HepG2 (cell line): ENCODE measurements around the gene TAF1A. TPM values are rescaled to one million over a fixed set of nuclear protein-coding genes. Genes with fewer than 3 reads are reported as not detected.

Source experiments
- polyA plus RNA-seq, 8 experiments: library from polyadenylated mRNA; depleted of rRNA in 3 of 8; stranded (reverse) in 7 of 8; unstranded in 1 of 8; fragments of >200 nt; fragmentation: Illumina TruSeq in 4 of 8; extraction: Trizol in 4 of 8; gene quantifications; 2 replicates each; pipeline versions ENCODE4 v1.2.1 to v1.2.3, GENCODE V29; 2011 to 2016; ENCODE audit warnings: low read depth in 4 of 8, missing spikeins in 1 of 8, mixed read lengths in 1 of 8; ENCODE audit not compliant: insufficient read depth in 1 of 8
- total RNA-seq, 5 experiments: library from RNA; depleted of rRNA; stranded (reverse); fragments of >200 nt; fragmentation: Illumina TruSeq; extraction: Trizol; gene quantifications; 2 replicates each; pipeline ENCODE4 v1.2.3, GENCODE V29; 2016; ENCODE audit warnings: low read depth in 1 of 5

TAF1A gene
- total and polyA plus RNA-seq, 2 of the 13 experiments (the other 11 are each of a cell fraction or from before 2014, with no cell fraction given) = 3.3 to 10.7 TPM

Other genes with a start within 250 kb of the TAF1A start
- gene HHIPL2, start 41.8 kb downstream of the TAF1A start, total RNA-seq (2016; rRNA removed; fragmentation: Illumina TruSeq; extraction: Trizol) = 0.07 and 0.53 TPM in 2 replicates
- gene HHIPL2, start 41.8 kb downstream of the TAF1A start, polyA plus RNA-seq (2011; rRNA removed) = 0.46 and 1.3 TPM in 2 replicates
- 27.4 and 48.7 TPM in 2 replicates for gene MIA3, start 28.2 kb upstream of the TAF1A start, total RNA-seq (2016; rRNA removed; fragmentation: Illumina TruSeq; extraction: Trizol)
- gene MIA3, start 28.2 kb upstream of the TAF1A start, polyA plus RNA-seq (2011; rRNA removed) = 45.2 and 45.6 TPM in 2 replicates
- gene AIDA, start 122.6 kb upstream of the TAF1A start, total RNA-seq (2016; rRNA removed; fragmentation: Illumina TruSeq; extraction: Trizol) = 17.5 and 41.4 TPM in 2 replicates
- gene AIDA, start 122.6 kb upstream of the TAF1A start, polyA plus RNA-seq (2011; rRNA removed) = 34.6 and 35.4 TPM in 2 replicates
- 33.2 and 52.5 TPM in 2 replicates for gene BROX, start 122.6 kb upstream of the TAF1A start, total RNA-seq (2016; rRNA removed; fragmentation: Illumina TruSeq; extraction: Trizol)
- gene BROX, start 122.6 kb upstream of the TAF1A start, polyA plus RNA-seq (2011; rRNA removed) = 3.9 and 4.4 TPM in 2 replicates
- not detected in 2 replicates for gene FAM177B, start 147.3 kb upstream of the TAF1A start, total RNA-seq (2016; rRNA removed; fragmentation: Illumina TruSeq; extraction: Trizol)
- gene FAM177B, start 147.3 kb upstream of the TAF1A start, polyA plus RNA-seq (2011; rRNA removed) = 0.05 and 0.20 TPM in 2 replicates
- gene DISP1, start 225.1 kb upstream of the TAF1A start, total RNA-seq (2016; rRNA removed; fragmentation: Illumina TruSeq; extraction: Trizol) = 1.2 and 1.9 TPM in 2 replicates
- gene DISP1, start 225.1 kb upstream of the TAF1A start, polyA plus RNA-seq (2011; rRNA removed) = 1.8 and 2.0 TPM in 2 replicates